Measurements from ENCODE around the gene ARHGEF25.
A peak's percentile ranks its signal among the peaks of the same experiment; 100 is the strongest.
"Not testable (repeated sequence)": the region's sequence is repeated elsewhere in the genome, so short reads cannot be mapped to it uniquely, and the experiment has no call there.

Gene ARHGEF25

DNA sequence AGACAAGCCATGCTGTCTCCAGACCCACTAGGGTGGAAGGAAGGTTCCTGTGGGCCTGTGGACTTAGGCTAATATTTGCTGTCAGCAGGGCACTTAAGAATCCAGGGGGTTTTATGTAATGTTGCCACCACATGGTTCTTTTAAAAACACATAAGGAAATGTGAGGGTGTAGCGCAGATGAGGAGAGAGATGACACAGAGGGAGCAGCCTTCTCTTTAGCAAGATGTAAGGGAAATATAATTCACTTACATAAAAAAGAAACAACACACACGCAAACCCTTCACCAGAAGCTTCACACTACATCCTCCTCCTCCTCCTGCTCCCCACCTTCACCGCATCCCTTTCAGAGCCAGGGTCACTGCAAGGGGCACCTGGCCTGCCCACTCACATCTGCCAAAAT, 25.1 kb upstream of the ARHGEF25 start:
- DNase-seq: no peak

GRCh38 chr12:57586832-57587429, 24.3 kb upstream of the ARHGEF25 start:
- no peak for DNase-seq

DNA sequence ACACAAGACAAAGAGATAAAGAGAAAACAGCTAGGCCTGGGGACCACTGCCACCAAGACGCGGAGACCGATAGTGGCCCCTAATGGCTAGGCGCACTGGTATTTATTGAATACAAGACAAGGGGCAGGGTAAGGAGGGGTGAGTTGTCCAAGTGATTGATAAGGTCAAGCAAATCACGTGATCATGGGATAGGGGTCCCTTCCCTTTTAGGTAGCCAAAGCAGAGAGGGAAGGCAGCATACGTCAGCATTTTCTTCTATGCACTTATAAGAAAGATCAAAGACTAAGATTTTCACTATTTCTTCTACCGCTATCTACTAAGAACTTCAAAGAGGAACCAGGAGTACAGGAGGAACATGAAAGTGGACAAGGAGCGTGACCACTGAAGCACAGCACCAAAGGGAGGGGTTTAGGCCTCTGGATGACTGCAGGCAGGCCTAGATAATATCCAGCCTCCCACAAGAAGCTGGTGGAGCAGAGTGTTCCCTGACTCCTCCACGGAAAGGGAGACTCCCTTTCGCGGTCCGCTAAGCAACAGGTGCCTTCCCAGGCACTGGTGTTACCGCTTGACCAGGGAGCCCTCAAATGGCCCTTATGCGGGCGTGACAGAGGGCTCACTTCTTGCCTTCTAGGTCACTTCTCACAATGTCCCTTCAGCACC, 22.2 kb upstream of the ARHGEF25 start:
- DNase-seq: not testable (repeated sequence)

DNA sequence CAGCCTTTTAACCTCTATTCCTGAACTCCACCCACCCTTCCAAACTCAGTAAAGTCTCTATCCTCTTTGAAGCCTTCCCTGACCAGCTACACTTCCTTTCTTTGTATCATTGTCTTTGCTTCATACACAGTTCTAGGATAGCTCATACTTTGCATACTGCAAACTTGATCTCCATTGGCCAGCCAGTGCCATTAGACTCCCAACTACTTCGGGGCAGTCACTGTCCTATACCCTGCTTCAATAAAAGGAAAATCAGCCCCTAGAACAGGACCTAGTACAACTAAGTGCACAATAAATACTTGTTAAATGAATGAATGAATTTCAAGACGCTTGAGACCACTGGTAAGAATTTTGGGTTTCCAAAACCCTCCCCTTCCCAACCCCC, 20.8 kb upstream of the ARHGEF25 start:
- DNase-seq: no peak

DNA sequence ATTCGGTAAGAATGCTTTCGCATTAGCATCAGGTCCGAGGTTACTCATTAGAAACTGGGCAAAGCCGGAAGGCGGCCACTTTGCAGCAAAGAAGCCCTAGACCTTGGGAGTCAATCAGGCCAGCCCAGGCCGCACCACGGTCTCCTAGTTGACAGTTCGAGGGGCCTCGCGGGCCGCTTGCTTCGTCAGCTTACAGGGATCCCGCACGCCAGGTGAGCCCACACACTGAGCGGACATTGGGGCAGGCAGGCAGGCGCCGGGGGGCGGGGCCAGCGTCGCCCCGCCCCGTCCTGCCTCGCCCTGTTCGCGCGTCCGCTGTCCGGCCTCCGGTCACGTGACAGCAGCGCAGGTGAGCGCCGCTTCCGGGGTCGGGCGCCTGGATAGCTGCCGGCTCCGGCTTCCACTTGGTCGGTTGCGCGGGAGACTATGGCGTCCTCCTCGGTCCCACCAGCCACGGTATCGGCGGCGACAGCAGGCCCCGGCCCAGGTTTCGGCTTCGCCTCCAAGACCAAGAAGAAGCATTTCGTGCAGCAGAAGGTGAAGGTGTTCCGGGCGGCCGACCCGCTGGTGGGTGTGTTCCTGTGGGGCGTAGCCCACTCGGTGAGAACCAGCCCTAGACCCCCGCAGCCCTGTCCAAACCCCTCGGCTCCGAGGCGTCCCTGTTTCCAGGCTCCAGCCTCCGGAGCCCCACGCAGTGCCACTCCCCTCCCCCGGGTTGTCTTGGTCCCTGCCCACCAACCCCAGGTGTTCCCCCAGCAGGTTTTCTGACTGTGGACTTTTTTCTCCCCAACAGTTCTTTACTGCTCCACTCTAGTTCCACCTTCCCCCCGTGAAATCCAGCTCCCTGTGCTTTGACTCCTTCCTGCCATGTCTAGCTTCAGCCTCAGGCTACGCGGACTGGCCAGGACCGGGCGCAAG, 20.1 kb upstream of the ARHGEF25 start, which contains the start of gene PIP4K2C:
Gene PIP4K2C (plus strand): TSS at position 329 of the 918 bp plus-strand sequence. CDS start 98 bp downstream, at position 427.
- peak; percentile 74 for DNase-seq

DNA sequence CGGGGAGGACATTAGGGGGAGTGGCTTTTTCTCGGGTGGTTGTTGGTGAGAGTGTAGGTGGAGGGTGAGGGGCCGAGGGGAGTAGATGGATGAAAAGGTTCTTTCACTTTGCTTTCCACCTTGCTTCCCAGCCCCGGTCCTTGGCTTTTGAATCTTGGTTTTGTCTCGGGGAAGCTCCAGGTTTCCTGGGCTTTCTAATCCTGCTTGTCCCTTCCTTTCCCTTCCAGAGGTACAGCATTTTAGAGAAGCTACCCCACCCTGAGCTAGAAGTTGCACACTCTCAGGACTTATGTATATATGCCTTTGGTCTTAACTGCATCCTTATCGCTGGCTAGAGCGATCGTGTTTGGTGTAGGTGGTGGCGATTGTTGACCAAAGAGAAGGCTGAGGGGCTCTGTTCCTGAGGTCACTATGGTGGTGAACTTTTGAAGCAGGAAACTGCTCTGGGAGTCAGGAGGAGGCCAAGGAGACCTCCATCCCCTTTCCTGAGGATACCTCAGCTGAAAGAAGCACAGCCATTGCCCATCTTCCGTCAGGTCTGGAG, 19.4 kb upstream of the ARHGEF25 start:
- no peak for DNase-seq

DNA sequence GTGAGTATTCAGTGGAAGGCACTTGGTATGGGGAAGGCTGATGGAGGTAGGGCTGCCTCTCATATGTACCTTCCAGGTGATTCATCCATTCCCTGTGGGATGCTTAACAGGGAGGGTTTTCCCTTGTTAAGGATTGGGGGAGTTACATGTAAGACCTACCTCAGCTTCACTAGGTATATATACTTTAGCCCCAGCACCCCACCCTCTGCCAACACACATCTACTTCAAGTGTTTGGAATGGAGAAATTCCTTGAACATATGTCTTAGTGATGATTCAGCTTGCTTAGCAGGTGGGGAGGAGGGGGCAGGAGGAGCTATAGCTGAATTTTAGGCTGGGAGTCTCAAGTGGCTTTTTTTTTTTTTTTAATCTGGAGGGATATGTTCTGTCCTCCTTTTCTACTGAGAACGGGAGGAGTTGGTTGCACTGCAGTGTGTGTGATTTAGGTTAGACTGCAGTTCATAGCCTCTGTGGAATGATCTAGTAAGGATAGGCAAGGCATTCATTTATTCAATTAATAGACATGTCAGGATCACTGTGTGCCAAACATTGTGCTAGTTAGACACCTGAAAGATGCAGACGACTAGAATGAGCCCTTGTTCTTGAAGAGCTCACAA, 18.6 kb upstream of the ARHGEF25 start:
- no peak for DNase-seq

DNA sequence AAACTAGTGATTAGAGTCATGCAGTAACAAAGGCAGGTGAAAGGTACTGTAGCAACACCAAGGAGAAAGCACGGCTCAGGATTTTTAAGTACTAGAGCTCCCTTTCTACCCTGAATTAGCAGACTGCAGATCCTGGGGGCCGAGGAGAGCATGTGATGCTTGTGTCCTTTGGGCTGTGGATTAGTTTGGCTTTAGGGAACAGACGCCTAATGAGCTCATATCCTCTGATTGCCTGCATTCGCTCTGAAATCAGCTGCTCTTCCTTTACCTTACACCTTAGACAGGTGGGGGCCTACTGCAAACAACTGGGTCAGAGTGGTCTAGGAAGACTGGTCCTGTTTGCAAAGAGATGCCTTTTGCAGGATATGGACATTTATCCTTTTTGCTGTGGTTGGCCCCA, 18.0 kb upstream of the ARHGEF25 start:
- no peak for DNase-seq

- no peak for DNase-seq
Measured at GRCh38 chr12:57600395-57600794, 10.8 kb upstream of the ARHGEF25 start.

DNA sequence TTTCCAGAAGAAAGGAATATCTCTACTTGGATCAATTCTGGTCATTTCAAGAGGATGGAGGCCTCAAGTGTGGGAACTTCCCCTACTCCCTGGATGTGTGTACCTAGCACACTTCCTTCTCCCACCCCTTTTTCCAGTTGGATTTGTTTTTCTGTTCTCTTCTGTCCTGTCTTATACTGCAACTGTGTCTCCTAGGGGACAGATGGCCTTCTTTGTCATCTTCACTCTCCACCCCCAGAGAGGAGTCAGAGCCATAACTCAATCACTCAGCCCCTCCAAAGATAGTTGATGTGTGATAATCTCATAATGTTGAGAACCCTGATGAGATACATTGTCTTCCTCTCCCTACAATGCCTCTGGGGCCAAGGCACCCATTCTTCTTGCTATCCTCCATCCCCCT, 8.7 kb upstream of the ARHGEF25 start:
- no peak for DNase-seq

DNA sequence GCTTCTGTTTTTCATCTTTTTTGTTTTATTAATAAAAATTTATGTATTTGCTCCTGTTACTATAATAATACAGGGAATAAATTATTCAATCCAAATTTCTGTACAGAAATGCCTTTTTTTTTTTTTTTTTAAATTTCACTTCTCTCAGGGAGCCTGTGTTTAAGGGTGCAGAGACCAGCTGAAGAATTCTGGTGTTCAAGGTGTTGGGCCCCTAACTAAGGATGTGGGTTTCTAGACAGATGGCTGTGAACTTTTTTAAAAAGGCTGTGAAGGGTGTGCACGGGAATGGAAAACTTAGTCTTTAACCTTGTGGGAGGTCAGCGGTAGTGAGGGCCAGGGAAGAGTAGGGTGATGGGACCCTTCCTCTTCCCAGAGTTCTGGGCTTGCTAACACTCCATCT, 7.9 kb upstream of the ARHGEF25 start:
- DNase-seq: no peak

- DNase-seq: no peak
Measured at GRCh38 chr12:57603815-57604453, 7.3 kb upstream of the ARHGEF25 start.

DNA sequence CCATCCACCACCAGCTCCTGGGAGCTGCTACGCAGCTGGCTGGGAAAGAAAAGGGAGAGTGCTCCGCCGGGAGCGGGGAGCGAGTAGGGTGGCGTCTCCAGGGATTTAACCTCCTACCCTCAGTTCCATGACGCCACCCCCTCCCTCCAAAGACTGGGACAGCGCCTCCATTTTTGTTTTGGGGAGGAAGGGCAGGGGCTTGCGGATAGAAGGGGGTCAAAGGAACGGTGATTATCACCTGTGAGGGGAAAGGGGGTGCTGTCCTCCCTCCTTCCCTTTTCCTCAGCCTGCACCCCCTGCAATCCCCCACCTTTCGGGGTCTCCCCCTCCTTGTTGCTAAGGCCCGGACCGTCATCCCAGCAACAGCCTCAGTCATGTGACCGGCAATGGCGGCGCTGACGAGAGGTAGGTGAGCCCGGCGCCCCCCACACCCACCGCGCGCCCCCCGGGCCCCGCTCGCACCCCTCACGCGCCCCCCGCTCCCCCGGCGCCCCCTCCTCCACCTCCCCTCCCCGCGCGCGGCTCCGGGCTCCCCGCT, 6.7 kb upstream of the ARHGEF25 start, which contains the start of gene DTX3:
Gene DTX3 (plus strand): TSS at position 371 of the 538 bp plus-strand sequence. CDS start 1,694 bp downstream, outside the sequence.
- DNase-seq: peak; percentile 28

DNA sequence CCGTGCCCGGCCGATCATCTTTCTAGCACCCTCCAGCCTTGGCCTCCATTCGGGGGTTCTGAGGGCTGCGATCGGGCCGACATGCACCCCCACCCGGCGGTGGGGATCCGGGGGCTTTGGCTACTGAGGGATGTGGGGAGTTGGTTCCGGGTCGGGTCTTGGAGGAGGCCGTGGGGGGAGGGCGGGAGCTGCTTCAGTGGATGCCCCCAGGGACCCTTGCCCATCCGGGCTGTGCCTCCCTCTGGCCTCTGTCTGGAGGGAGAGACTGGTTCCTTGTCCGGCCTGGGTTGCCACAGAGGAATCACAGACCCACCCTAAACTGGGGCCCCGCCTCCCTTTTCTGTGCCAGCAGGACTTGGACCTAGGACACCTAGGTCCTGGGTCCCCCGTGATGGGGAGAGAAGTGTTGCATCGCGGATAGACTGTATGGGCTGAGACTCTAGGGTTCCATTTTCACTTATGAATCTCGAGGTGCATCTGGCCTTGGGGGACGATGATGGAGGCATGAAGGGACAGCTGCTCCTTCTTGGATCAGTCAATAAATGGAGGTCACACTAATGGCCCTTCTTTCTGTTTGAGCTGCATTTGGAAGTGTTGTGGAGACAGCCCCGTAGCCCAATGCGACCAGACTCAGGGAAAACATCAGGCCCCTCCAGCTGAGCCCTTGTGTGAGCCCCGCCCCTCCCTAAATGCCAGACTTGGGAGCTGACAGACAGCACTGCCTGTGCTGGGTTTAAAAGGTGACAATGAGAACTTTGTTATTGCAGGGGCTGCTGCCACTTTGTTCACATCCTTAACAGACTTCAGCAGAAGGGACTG, 6.0 kb upstream of the ARHGEF25 start:
- DNase-seq: no peak

DNA sequence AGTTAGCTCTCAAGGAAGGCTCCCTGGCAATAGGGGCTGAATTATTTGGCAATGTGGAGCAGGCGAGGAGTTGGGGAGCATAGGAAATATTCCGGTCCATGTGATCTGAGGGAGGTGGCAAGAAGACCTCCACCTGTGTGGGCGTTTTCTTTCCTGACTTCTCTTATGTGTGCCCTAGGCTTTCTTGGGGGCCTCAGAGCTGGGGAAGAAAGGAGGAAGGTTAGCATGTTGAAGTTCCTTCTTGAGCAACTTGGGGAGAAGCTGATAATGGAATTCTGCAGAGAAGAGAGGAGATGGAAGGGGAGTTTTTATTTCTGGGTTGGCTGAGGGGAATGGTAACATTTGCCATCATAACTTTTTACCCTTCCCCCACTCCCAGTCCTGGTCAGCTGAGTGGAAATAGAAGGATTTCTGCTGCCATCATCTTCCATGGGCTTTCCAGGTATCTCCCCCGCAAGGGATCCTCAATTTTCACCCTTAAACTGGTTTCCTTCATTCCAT, 5.4 kb upstream of the ARHGEF25 start:
- DNase-seq: no peak

- DNase-seq: no peak
Measured at GRCh38 chr12:57606399-57606798, 4.8 kb upstream of the ARHGEF25 start.

DNA sequence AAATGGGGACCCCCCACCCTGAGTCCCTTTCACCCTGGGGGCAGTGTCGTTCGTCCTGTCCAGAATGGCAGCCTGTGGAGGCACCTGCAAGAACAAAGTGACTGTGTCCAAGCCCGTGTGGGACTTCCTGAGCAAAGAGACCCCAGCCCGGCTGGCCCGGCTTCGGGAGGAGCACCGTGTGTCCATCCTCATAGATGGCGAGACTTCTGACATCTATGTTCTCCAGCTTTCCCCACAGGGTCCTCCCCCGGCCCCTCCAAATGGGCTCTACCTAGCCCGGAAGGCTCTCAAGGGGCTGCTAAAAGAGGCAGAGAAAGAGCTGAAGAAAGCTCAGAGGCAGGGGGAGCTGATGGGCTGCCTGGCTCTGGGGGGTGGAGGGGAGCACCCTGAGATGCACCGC, 4.4 kb upstream of the ARHGEF25 start:
- DNase-seq: no peak

DNA sequence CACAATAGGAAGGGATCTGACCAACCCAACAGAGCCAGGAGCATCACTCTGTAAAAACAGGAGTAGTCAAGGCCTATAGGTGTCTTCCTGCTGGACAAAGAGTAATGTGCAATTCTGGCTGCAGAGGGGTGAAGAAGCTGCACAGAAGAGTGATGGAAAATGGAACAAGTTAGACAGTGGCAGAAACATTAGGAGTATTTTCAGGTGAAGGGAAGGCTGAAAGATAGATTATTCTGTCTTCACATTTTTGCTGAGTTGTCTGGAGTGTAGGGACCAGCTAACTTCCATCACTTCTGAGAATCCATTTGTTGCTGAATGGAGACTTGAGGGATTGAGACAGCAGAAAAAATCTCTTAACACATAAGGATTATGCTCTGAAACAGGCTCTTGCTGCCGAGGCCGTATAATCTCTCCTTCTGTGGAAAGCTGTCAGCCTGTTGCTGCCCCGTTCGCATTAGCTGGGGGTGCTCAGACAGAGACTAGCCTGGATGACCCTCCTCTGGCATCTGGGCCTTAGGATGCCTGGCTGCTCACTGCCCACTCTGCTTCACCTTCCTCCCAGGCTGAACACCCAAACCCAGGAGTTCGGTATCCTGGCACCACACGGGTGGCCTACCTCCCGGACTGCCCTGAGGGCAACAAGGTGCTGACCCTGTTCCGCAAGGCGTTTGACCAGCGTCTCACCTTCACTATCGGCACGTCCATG, 3.1 kb upstream of the ARHGEF25 start:
- DNase-seq: no peak

DNA sequence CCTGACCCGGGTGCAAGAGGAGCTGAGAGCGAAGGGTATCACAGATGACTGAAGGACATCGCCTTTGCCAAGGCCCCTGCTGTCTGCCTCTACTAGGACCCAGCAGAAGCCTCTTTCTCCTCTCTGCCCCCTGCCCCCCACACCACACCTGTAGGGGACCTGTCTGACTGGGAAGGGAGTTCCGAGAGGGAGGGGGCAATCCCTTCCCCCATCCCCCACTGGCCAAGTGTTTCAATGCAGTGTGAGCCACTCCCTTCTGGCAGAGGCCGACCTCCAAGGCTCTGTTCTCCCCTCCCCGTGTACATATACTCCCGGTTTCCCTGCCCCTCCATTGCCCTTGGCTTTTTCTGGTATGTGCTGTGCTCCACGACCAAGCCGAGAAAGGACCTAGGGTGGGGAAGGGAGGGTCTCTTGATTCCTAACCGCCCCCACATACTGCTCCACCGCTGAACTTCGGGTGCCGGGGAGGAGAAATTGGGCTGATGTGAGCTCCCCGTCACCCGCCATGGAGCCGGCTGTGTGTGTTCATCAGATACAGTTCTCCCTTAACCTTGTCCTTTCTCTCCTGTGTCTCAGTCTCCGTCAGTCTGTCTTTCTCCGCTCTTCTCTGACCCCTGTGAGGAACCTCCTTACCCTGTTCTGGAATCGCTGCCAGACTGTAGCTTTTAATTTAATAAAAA, 2.0 kb upstream of the ARHGEF25 start:
- no peak for DNase-seq

Data from activated gamma-delta T cell treated with Interleukin-2 at 50 U/mL for 16 hours (primary cell).